ENCODE data around the gene PRKG1.

Gene PRKG1

GRCh38 chr10:51806079-51806835 lies 732.0 kb downstream of the PRKG1 start:
- no peak for DNase-seq (ENCODE audit: low spot score)

GRCh38 chr10:51808187-51808586 lies 733.9 kb downstream of the PRKG1 start:
- DNase-seq (ENCODE audit: low spot score), result no peak

- DNase-seq (ENCODE audit: low spot score), result no peak
Measured at GRCh38 chr10:51815723-51816122, 741.4 kb downstream of the PRKG1 start.

DNA sequence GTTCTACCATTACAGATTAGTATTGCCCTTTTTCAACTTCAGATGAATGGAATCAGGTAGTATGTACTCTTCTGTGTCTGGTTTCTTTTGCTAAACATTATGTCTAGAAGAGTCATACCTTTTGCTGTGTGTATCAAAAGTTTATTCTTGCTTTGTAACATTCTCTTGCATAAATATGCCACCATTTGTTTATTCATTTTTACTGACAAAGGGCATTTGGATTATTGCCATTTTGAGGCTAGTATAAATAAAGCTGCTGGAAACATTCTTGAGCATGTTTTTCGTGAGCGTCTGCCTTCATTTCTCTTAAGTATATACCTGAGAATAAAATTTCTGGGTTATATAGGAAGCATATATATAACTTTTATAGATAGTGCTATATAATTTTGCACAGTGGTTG lies 746.8 kb downstream of the PRKG1 start:
- DNase-seq (ENCODE audit: low spot score), result no peak

- no peak for DNase-seq (ENCODE audit: low spot score)
Measured at GRCh38 chr10:51821745-51822144, 747.5 kb downstream of the PRKG1 start.

- no peak for DNase-seq (ENCODE audit: low spot score)
Measured at GRCh38 chr10:51832652-51833383, 758.5 kb downstream of the PRKG1 start.

DNA sequence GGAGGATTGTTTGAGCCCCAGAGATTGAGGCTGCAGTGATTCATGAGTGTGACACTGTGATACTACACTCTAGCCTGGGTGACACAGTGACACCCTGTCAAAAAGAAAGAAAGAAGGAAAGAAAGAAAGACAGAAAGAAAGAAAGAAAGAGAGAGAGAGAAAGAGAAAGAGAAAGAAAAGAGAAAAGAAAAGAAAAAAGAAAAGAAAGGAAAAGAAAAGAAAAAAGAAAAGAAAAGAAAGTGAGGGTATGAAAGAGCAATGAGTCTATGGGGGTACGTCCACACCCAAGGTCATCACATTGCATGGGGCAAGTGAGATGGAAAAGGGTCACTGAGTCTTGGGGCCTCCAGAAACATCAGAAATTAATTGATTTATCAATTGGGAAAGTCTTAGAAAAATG lies 760.3 kb downstream of the PRKG1 start:
- no peak for DNase-seq (ENCODE audit: low spot score)

- DNase-seq (ENCODE audit: low spot score), result no peak
Measured at GRCh38 chr10:51838471-51838870, 764.2 kb downstream of the PRKG1 start.

DNA sequence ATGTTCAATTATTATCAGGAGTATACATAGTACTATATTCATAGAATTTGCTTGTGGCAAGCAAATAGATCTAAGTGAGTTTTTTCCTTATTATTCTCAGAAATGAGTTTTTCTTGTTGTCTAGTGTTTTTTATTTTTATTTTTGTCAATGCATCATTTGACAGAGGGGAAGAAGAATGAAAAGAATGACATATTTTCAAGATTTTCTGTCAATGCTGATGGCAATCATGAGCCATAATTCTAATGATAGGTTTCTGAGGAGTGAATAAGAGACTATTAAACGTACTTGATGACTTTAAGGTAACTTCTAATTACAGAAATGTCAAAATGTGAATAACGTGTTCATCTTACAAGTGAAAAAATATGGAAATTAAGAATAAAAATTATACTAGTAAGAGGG lies 769.7 kb downstream of the PRKG1 start:
- DNase-seq (ENCODE audit: low spot score), result no peak

DNA sequence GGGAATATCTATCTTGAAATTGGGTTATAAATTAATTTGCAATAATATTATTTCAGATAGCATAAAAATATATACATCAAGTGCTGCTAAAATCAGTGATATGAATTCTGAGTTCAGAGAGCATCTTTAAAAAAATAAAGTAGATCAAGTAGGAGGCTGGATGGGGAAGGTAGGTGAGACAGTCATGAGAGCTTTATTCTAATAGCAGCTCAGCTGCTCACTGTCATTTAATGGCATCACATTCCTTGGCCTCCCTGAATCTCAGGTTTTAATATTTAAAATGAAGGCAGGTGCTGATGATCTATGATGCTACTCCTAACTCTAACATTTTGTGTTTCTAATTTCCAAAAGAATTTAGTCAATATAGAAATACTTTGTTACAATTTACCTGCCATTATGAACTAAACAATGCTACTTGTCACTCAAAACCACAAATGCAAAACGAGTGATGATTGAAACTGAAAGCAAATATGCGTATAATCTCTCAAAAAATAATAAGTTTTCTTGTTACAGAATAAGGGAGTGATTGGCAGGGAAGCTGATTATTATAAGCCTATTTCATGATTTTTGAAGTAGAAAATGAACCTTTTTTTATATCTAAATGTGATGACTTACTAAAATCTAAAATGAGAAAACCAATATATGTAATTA lies 772.7 kb downstream of the PRKG1 start:
- DNase-seq (ENCODE audit: low spot score), result no peak

- DNase-seq (ENCODE audit: low spot score), result no peak
Measured at GRCh38 chr10:51852297-51852696, 778.0 kb downstream of the PRKG1 start.

DNA sequence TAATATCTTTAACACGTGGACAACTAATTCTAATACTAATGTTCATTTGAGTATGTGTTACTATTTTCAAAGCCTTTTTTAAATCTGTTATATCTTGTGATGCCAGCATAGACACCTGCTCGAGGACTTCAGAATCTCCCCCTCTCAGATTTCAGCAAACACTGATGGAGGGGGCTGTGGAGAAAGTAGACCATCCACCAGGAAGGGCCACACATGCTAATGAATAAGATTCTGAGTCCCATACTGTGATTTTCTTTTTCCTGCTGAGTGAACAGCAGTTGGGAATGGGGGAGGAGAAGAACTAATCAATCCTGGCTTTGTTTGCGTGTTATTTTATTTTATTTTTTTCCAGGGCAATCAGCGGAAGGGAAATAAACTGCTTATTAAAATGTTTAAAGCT lies 783.0 kb downstream of the PRKG1 start:
- no peak for DNase-seq (ENCODE audit: low spot score)

- DNase-seq (ENCODE audit: low spot score), result no peak
Measured at GRCh38 chr10:51860257-51860656, 786.0 kb downstream of the PRKG1 start.

GRCh38 chr10:51861051-51861450 lies 786.8 kb downstream of the PRKG1 start:
- no peak for DNase-seq (ENCODE audit: low spot score)

GRCh38 chr10:51861731-51862130 lies 787.4 kb downstream of the PRKG1 start:
- no peak for DNase-seq (ENCODE audit: low spot score)

GRCh38 chr10:51862149-51862548 lies 787.9 kb downstream of the PRKG1 start:
- no peak for DNase-seq (ENCODE audit: low spot score)

DNA sequence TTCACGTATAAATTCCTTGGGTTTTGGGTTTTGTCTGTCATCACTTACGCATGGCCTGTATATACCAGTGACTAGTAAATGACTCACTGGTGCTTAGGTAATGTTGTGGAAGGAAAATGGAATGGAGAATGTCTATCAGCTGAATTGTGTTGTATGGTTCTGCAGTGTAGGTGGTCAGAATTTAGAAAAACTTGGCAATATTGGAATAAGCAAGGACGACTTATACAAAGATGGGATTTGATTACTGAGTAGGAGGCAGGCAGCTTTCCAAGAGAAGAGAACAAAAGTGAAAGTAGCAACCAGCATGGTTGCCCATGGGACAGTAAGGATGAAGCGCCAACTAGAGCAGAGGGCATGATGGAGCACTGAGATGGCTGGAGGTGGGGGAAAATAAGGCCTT lies 793.7 kb downstream of the PRKG1 start:
- no peak for DNase-seq (ENCODE audit: low spot score)

- no peak for DNase-seq (ENCODE audit: low spot score)
Measured at GRCh38 chr10:51874131-51874530, 799.8 kb downstream of the PRKG1 start.

DNA sequence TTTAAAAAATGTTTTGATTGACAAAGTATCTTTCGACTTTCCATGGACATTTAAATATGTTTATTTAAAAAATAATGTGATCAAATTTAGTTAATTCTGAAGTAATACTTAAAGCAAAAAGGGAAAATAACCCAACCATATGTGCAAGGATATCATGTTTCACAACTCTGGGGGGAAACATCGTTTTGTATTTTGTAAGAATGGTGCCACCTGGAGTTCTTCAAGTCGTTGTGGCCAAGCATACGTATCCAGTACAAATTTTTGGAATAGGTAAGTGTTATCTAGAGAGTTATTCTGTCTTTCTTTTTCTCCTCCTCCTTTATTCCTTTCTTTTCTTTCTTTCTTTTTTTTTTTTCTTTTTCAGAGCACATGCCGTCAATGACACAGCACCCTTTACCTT lies 801.3 kb downstream of the PRKG1 start:
- DNase-seq (ENCODE audit: low spot score), result no peak

GRCh38 chr10:51876503-51876902 lies 802.2 kb downstream of the PRKG1 start:
- DNase-seq (ENCODE audit: low spot score), result no peak

DNA sequence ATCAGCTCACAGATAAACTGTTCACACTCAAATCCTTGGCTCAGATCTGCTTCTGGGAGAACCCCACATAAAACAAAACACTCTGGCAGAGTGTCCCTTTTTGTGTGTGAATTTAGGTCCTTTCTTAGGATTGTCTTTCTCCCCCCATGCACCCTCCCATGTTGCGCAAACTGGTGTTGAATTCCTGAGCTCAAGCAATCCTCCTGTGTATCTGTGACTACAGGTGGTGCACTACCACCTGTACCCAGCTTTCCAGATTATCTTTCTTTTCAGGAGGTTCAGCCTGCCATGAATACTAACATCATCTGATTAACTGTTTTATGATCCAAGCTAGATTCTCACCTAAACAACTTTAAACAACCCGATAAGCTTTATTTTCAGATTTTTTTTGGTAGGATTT lies 802.7 kb downstream of the PRKG1 start:
- no peak for DNase-seq (ENCODE audit: low spot score)

GRCh38 chr10:51877636-51878035 lies 803.3 kb downstream of the PRKG1 start:
- DNase-seq (ENCODE audit: low spot score), result no peak

- no peak for DNase-seq (ENCODE audit: low spot score)
Measured at GRCh38 chr10:51878695-51879094, 804.4 kb downstream of the PRKG1 start.

Data from CD4-positive, alpha-beta T cell treated with Interleukin-2 at 100 ng/mL for 4 hours (primary cell).